ENCODE results near the gene IGSF3. TPM values are rescaled to one million over a fixed set of nuclear protein-coding genes. Genes with fewer than 3 reads are reported as not detected.

The IGSF3 gene
- total RNA-seq, 2 experiments from 2014 or later = 0.70 to 0.92 TPM

DNA sequence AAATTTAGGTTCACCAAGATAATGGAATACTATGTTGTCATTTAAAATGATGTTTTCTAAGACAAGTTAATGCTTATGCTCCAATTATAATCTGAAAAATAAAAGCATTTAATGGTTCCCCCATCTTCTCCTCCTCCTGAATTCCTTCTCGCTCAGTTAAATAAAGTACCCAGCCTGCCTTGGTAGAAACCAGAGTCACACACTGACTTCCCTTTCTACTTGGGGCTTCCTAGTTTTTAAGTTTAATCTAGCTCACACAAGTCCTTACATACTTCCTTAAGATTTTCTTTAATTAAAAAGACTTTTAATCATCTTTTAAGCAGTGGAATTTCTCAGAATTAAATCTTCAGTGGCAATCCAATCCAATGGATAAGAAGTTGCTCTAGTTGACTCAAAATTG lies 129.6 kb downstream of the IGSF3 start:
- peaks cover 54% of the 10 kb centered on the region for H3K36me3 Mint-ChIP-seq

DNA sequence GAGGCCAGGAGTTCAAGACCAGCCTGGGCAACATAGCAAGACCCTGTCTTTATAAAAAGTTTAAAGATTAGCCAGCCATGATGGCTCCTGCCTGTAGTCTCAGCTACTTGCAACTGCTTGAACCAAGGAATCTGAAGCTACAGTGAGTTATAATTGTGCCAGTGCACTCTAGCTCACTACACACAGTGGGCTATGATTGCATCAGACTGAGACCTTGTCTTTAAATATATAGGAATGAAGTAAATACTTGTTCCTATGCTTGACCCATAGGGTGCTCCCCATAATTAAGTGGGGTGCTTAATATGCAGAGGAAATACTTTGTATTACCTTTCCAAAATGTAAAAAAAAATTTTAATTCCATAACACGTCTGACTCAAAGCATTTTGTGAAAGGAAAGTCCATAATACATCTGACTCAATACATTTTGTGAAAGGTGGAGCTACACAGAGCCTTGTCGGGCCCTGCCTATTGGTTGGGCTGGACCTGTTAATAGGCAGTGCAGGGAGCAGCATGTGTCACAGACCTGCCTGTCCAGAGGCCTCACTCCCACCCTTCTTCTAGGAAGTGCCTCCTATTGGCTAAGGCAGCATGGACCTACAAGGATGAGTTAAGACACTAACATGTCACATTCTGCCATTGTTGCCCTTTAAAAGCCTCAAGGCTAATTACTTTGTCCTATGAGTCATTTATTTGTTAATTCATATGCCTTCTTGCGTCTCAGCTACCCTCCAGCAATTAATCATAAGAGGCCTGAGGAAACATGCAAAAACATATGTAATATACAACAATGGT lies 130.3 kb downstream of the IGSF3 start:
- Mint-ChIP-seq H3K9me3 (no peaks in the 10 kb centered on the region), H3K4me1 (peaks cover 22% of the 10 kb centered on the region), H3K27me3 (no peaks in the 10 kb centered on the region), H3K4me3 (no peak overlapping the region), H3K36me3 (peaks cover 49% of the 10 kb centered on the region), H3K27ac (no peak overlapping the region)
- DNase-seq = no peak

More for the DNA sequence above, 129.6 kb downstream of the IGSF3 start:
- H3K27me3 Mint-ChIP-seq = no peaks in the 10 kb centered on the region
- H3K4me1 Mint-ChIP-seq = peaks cover 22% of the 10 kb centered on the region
- H3K4me3 Mint-ChIP-seq = no peak overlapping the region
- no peak overlapping the region for H3K27ac Mint-ChIP-seq
- no peak for DNase-seq
- H3K9me3 Mint-ChIP-seq = no peaks in the 10 kb centered on the region

DNA sequence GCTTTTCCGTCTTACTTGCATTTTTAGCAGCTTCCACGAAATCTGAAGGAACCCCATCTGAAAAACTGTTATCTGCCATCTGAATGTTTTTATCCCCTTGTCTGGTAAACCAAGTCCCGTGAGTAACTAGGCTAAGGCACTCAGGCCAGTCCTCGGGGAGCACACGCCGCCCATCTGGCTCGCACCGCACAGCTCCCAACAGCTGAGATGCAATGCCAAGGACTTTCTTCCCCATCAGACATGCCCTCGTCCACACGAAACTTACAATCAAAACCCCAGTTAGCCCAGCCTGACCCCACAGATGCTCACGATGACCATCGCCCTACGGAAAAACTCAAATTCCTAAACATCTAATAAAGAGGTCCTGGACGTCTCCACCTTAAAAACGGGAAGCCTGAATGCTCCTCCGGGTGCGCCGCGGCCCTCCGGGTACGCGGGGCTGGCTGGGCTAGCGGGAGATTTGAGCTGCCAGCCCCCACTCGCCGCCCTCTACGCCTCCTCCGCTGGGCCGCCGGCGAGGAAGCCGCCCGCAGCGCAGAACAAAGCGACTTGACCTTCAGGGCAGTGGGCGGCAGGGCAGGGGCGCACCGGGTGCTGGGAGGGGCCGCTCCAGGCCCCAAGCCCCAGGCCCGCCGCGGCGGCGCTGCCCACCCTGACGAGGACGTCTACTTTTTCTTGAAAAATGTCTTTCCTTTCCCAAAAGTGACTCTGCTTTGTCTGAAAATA lies 133.4 kb downstream of the IGSF3 start:
- H3K36me3 Mint-ChIP-seq = peaks cover 35% of the 10 kb centered on the region

DNA sequence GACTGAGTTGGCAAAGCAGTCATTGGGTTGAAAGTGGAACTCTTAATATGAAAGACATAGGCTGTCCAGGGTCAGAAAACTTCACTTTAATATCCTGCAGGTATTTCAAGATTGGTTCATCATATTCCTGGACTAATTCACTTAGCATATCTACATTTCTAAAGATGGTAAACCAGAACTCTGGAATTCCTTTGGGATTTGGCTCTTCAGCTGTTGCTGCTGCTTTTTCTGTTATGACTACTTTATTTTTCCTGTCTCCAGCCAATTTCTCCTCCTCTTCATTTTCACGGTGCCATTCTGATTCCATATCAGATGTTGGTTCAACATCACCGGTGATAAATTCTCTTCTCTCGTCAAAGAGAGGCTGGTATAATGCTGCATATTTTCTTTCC lies 134.1 kb downstream of the IGSF3 start:
- H3K4me1 Mint-ChIP-seq = peaks cover 3% of the 10 kb centered on the region
- peaks cover 33% of the 10 kb centered on the region for H3K36me3 Mint-ChIP-seq
- no peaks in the 10 kb centered on the region for H3K9me3 Mint-ChIP-seq
- no peak overlapping the region for H3K27ac Mint-ChIP-seq
- DNase-seq = no peak
- H3K4me3 Mint-ChIP-seq = no peak overlapping the region
- no peaks in the 10 kb centered on the region for H3K27me3 Mint-ChIP-seq

More for the DNA sequence above, 133.4 kb downstream of the IGSF3 start:
- DNase-seq = no peak
- peaks cover 11% of the 10 kb centered on the region for H3K4me1 Mint-ChIP-seq
- no peaks in the 10 kb centered on the region for H3K9me3 Mint-ChIP-seq
- no peak overlapping the region for H3K4me3 Mint-ChIP-seq
- no peaks in the 10 kb centered on the region for H3K27me3 Mint-ChIP-seq
- H3K27ac Mint-ChIP-seq = no peak overlapping the region

DNA sequence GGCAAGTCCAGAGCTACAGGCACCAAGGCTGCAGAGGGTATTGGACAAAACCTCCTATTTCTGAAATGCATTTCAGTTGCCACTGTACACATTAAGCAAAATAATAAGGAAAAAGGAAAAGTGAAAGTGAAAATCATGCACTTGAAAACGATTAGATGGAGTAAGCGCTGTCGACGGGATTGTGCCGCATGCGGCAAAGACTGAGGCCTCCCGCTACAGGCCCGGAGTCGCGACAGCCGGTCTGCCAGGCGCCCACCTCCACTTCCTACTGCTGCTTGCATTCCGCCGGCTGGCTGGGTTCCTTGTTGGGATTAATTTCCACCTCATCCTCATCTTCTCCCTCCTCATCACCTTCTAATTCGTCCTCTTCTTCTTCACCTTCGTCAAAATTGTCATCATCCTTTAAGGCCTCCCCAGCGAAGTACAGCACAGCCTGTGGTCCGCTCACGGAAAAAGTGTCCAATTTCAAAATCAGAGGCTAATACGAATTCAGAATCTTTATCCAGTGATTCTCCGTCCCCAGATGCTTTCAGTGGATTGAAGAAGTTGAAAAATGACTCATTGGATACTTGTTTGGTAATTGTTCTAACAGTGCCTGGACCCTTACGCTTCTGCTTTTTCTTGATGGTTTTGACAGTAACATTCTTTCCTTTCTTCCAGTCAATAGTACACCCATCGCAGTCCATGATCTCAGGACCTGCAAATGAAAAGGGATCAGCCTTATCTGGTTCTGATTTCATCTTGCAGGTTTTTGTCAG lies 134.7 kb downstream of the IGSF3 start:
- no peaks in the 10 kb centered on the region for H3K27me3 Mint-ChIP-seq
- peaks cover 2% of the 10 kb centered on the region for H3K9me3 Mint-ChIP-seq
- H3K36me3 Mint-ChIP-seq = peaks cover 35% of the 10 kb centered on the region
- no peak for DNase-seq
- no peak overlapping the region for H3K27ac Mint-ChIP-seq
- H3K4me3 Mint-ChIP-seq = no peak overlapping the region
- no peaks in the 10 kb centered on the region for H3K4me1 Mint-ChIP-seq

DNA sequence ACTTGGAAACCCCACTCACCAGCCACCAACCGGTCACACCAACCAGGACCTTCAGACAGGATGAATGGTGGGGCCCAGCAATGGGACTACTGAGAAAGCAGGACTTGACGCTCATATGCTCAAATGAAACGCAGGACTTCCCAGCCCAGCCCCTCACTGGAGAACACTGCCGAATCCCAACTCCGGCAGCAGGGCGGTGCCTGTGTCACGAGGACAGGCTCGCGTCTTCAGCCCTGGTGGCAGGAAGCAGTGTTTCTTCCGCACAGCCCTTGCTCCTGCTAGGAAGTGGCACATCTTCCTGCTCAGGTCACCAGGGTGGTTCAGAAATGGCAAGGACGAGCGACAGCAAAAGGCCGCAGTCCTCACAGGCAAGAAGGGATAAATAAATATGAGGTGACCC lies 135.6 kb downstream of the IGSF3 start:
- Mint-ChIP-seq H3K27me3 (no peaks in the 10 kb centered on the region), H3K9me3 (peaks cover 3% of the 10 kb centered on the region), H3K27ac (no peak overlapping the region), H3K4me1 (no peaks in the 10 kb centered on the region), H3K36me3 (peaks cover 39% of the 10 kb centered on the region), H3K4me3 (no peak overlapping the region)
- DNase-seq = no peak

DNA sequence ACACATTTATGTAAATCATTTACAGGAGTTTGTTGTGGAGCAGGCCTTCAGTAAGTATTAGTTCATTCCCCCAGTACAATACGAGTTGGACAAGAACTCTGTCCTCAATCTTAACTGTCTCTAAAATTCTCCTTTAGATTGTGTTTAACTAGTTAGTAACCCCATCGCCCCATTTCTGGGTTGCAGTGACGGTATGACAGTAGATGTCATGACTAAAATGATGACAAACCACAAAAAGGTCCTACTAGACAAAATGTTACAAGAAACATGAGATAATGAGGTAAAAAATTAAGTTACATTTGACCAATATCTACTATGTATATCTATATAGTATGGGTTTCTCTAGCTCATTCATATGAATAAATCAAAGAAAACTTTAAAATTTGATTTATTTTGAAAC lies 137.9 kb downstream of the IGSF3 start:
- H3K4me1 Mint-ChIP-seq = no peaks in the 10 kb centered on the region
- H3K9me3 Mint-ChIP-seq = peaks cover 11% of the 10 kb centered on the region
- H3K27me3 Mint-ChIP-seq = no peaks in the 10 kb centered on the region
- H3K27ac Mint-ChIP-seq = no peak overlapping the region
- H3K4me3 Mint-ChIP-seq = no peak overlapping the region
- peaks cover 31% of the 10 kb centered on the region for H3K36me3 Mint-ChIP-seq
- DNase-seq = no peak

DNA sequence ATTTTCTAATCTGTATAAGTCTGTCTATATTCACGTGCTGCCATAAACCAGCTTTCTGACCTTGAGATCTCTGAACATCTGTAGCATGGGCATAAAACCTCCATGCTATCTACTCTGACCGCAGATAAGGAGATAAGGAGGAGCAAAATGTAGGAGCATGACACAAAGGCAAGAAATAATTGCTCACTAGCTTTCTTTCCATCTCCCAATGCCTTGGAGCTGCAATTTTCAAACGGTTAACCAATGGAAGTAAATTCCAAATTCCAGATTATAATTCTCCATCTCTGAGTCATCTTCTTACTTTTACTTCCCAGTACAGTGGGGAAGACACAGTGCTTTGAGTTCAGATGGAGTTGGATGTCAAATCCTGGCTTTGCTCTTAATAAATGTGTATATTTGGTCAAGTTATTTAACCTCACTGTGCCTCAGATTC lies 138.3 kb downstream of the IGSF3 start:
- Mint-ChIP-seq H3K27ac (no peak overlapping the region), H3K4me3 (no peak overlapping the region), H3K4me1 (no peaks in the 10 kb centered on the region), H3K9me3 (peaks cover 11% of the 10 kb centered on the region), H3K27me3 (no peaks in the 10 kb centered on the region), H3K36me3 (peaks cover 29% of the 10 kb centered on the region)
- no peak for DNase-seq

DNA sequence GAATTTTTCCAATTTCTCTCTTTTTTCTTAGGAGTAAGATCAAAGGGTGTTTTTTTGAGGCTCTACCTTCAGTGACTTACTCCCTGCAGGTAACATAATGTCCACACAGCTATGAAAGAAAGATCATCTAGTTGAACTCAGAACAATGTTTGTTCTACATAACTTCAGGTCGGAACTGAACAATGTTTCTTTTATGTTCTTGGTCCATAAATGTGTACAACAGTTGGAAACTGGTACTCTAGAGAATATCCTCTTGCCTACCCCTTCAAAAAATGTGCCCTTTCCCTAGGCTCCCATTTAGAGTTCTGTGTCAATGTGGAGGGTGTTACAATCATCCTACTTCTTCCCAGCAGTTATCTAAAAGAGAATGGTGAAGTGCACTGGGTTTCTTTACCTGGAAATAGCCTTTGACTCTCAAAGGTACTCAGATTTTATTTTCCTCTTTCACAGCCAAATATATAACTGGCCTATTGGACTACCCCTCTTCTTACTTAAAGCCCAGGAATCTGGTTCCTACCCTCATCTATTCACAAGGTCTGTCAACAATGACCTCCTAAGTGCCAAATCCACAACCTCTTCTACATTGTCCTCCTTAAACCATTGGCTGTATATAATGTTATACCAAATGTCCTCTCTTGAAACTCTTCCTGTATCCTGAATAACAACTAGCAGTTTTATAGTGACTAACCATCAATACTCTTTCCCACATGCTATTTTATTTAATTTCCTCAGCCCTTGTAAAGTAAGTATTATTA lies 139.0 kb downstream of the IGSF3 start:
- H3K9me3 Mint-ChIP-seq = peaks cover 11% of the 10 kb centered on the region
- no peak overlapping the region for H3K27ac Mint-ChIP-seq
- H3K4me1 Mint-ChIP-seq = no peaks in the 10 kb centered on the region
- no peak for DNase-seq
- H3K36me3 Mint-ChIP-seq = peaks cover 22% of the 10 kb centered on the region
- no peaks in the 10 kb centered on the region for H3K27me3 Mint-ChIP-seq
- H3K4me3 Mint-ChIP-seq = no peak overlapping the region

DNA sequence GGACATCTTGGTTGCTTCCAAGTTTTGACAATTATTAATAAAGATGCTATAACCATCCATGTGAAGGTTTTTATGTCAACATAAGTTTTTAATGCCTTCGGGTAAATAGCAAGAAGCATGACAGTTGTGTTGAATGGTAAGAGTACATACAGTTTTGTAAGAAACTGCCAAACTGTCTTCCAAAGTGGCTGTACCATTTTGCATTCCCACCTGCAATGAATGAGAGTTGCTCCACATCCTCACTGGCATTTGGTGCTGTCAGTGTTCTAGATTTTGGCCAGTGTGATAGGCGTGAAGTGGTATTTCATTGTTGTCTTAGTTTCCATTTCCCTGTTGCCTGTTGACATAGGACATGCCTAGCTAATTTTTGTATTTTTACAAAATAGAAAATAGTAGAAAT lies 142.1 kb downstream of the IGSF3 start:
- Mint-ChIP-seq H3K36me3 (peaks cover 16% of the 10 kb centered on the region), H3K4me1 (no peaks in the 10 kb centered on the region), H3K9me3 (peaks cover 11% of the 10 kb centered on the region), H3K27ac (no peak overlapping the region), H3K27me3 (no peaks in the 10 kb centered on the region), H3K4me3 (no peak overlapping the region)
- DNase-seq = no peak

Other genes starting within 250 kb of the IGSF3 start
- 1 to 10 TPM; 8.1 to 8.2 TPM for gene CD58, start 96.7 kb downstream of the IGSF3 start, total RNA-seq
- 100 to 1,000 TPM; 291 TPM for gene CD2, start 86.7 kb upstream of the IGSF3 start, total RNA-seq
- 1 to 10 TPM; 8.7 to 9.4 TPM for gene PTGFRN, start 242.2 kb upstream of the IGSF3 start, total RNA-seq